HFF-Myc (cell line): ENCODE results near the gene STT3A.

ENCODE experiments used
- DNase-seq: peaks from one replicate; pipeline ENCODE4 v3.0.0-alpha.2; 2011; ENCODE audit warnings: low read depth; ENCODE audit errors: extremely low read depth
- H3K4me3 ChIP-seq: replicated peaks from 2 replicates; pipeline ENCODE4 v1.5.1; 2011; ENCODE audit warnings: low read depth, mild to moderate bottlenecking, control low read depth, low read length
- CTCF ChIP-seq: IDR thresholded peaks from 2 replicates; pipeline ENCODE4 v1.5.1; 2012; ENCODE audit warnings: mild to moderate bottlenecking, low read depth, low read length, control low read depth; ENCODE audit errors: missing control alignments

STT3A gene

DNA sequence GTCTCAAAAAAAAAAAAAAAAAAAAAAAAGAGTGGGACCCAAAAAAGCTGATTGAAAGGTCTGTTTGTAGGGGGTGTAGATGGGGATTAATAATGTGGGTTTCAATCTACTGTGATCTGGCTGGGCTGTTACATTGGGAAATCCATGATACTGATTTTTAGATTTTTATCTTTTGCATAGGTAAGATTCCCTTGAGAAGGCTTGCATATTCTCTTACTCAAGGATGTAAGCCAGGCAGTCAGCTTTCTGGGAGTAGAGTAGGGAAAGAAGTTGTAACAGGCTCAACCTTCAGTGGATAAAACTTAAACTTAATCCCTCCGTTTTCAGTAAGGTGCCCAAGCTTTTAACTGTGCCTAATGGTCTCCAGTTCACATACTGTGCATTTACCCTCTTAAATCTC lies 30.4 kb downstream of the STT3A start:
- TF ChIP-seq CTCF = no peak
- no peak overlapping the region for H3K4me3 ChIP-seq
- no peak for DNase-seq

- peak within 1 kb of the TSS; percentile 88 for H3K4me3 ChIP-seq
- DNase-seq = no peak
- TF ChIP-seq CTCF = no peak
Measured at GRCh38 chr11:125624756-125625213, 32.1 kb downstream of the STT3A start, which contains the start of gene CHEK1. Gene CHEK1 (plus strand): TSS chr11:125625163. CDS start chr11:125626769, 1,606 bp downstream.

DNA sequence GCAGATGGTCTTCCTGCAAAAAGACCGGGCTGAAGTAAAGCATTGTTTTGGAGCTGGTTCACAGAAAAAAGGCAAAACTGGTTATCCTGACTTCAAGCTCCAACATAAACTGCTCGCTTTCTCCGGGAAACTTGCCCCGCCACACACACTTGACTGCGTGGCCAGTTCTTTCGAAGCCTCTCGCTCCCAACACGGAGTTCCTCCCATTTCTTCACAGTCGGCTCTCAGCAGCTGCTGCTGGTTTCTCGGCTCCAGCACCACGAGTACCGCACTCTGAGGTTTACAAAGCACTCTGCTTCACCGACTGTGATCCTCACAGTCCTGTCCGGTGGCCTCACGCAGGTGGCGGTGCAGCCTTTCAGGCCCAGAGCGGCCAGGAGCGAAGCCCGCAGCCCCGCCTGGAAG lies 32.6 kb downstream of the STT3A start:
- H3K4me3 ChIP-seq = peak overlapping the region; percentile 88
- no peak for TF ChIP-seq CTCF
- DNase-seq = no peak

- H3K4me3 ChIP-seq = peak overlapping the region; percentile 88
- no peak for TF ChIP-seq CTCF
- DNase-seq = peak; percentile 82
Measured at GRCh38 chr11:125625630-125626287, 33.1 kb downstream of the STT3A start.

- peak; percentile 84 for DNase-seq
- peak overlapping the region; percentile 88 for H3K4me3 ChIP-seq
- TF ChIP-seq CTCF = peak; percentile 25
Measured at GRCh38 chr11:125626288-125626950, 33.8 kb downstream of the STT3A start.

DNA sequence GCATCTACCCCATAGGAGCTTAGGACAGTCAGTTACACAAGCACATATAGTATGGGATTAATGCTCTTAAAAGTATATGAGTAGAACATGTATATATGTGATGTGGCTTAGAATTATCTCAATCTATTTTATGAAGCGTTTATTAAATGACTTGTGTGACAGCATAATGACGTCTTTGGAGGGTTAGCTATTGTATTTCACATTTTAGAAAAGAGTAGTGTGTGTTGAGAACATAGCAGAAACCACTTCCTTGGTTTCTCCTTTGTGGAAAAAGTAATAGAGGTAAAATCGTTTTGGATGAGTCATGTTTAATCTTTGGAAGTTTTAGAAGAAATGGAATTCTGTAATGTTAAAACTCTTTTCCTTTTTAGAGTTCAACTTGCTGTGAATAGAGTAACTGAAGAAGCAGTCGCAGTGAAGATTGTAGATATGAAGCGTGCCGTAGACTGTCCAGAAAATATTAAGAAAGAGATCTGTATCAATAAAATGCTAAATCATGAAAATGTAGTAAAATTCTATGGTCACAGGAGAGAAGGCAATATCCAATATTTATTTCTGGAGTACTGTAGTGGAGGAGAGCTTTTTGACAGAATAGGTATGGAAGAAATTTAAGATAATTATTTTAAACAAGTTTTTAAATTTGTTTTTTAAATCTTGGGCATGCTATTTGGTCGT lies 34.7 kb downstream of the STT3A start:
- H3K4me3 ChIP-seq = peak overlapping the region; percentile 88
- no peak for TF ChIP-seq CTCF

More for the DNA sequence above, 34.7 kb downstream of the STT3A start:
- no peak for DNase-seq
